Measurements from ENCODE around the gene ZFP3.
"Not testable (repeated sequence)": the region's sequence is repeated elsewhere in the genome, so short reads cannot be mapped to it uniquely, and the experiment has no call there.

The ZFP3 gene

GRCh38 chr17:5123343-5124124 lies 45.3 kb downstream of the ZFP3 start:
- no peak for DNase-seq (ENCODE audit: extremely low read depth in 1 of 2, low read depth in 1 of 2)

GRCh38 chr17:5124125-5124760 lies 46.0 kb downstream of the ZFP3 start:
- not testable (repeated sequence) for DNase-seq (ENCODE audit: extremely low read depth in 1 of 2, low read depth in 1 of 2)

GRCh38 chr17:5124896-5125295 lies 46.6 kb downstream of the ZFP3 start:
- not testable (repeated sequence) for DNase-seq (ENCODE audit: extremely low read depth in 1 of 2, low read depth in 1 of 2)

GRCh38 chr17:5126719-5127488 lies 48.6 kb downstream of the ZFP3 start:
- no peak for DNase-seq (ENCODE audit: extremely low read depth in 1 of 2, low read depth in 1 of 2)

DNA sequence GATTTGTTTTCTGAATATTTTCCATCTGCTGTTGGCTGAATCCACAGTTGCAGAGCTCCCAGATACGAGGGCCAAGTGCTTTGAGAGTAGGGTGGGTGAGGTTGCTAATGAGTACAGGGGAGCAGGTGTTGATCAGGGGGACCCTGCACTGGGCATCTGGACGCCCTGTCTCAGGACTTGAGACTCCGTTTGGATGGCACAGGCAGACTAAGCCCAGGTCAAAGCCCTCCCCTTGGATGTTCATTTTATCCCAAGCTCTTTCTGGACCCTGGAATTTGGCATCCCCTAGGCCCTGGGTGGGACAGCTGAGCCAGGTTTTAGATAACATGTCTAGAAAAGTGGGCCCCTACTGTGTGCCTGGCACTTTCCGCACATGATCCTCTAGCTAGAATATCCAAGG lies 49.6 kb downstream of the ZFP3 start:
- DNase-seq (ENCODE audit: extremely low read depth in 1 of 2, low read depth in 1 of 2), result no peak

- DNase-seq (ENCODE audit: extremely low read depth in 1 of 2, low read depth in 1 of 2), result not testable (repeated sequence)
Measured at GRCh38 chr17:5128387-5128786, 50.1 kb downstream of the ZFP3 start.

DNA sequence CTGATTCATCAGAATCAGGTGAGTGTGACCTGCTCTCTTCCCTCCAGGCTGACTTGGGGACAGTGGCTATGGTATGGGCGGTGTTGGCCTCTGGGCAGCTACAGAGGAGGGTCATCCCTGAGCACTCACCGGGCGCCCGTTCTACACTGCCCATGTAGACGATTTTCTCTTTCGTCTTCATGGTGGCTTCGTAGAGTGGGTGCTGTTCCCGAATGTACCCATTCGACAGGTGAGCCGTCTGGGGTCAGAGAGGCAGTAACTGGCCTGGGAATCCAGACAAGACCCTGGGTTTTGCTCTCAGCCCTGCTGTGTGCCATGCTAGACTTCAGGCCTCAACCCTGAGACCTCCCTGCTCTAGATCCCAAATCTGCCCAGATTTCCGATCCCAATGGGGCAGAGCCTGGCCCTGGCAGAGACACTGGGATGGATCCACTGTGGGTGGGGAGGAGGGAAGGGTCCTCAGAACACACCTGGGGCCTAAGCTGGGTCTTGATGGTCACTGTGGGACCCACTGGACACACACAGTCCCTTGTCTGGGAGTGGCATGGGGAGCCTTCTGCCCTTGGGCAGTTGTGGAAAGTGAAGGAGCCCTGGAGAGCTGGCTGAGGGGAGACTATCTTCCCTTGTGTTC lies 50.8 kb downstream of the ZFP3 start:
- DNase-seq (ENCODE audit: extremely low read depth in 1 of 2, low read depth in 1 of 2), result no peak

GRCh38 chr17:5129770-5130169 lies 51.5 kb downstream of the ZFP3 start:
- not testable (repeated sequence) for DNase-seq (ENCODE audit: extremely low read depth in 1 of 2, low read depth in 1 of 2)

GRCh38 chr17:5130261-5130660 lies 52.0 kb downstream of the ZFP3 start:
- not testable (repeated sequence) for DNase-seq (ENCODE audit: extremely low read depth in 1 of 2, low read depth in 1 of 2)

GRCh38 chr17:5130687-5131086 lies 52.4 kb downstream of the ZFP3 start:
- DNase-seq (ENCODE audit: extremely low read depth in 1 of 2, low read depth in 1 of 2), result not testable (repeated sequence)

DNA sequence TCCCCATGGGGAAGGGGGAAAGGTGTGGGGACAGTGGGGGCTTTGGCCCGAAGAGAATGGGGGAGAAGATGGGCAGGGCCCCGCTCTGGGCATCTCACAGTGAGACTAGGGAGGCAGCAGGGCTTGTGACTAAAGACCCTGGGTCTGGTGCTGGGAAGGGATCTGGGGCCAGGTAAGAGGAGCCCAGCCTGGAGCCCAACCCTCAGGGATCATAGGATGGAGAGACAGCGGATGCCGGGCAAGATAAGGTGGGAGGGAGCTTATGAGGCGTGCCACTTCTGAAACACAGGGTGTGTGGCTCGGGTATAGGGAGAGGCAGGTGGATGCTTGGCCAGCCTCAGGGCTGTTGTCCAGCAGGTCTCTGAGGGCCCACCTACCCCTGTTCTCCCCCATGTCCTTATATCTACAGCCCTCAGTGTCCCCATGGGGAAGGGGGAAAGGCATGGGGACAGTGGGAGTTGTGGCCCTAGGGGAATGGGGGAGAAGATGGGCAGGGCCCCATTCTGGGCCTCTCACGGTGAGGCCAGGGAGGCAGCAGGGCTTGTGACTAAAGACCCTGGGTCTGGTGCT lies 53.0 kb downstream of the ZFP3 start:
- DNase-seq (ENCODE audit: extremely low read depth in 1 of 2, low read depth in 1 of 2), result no peak

- not testable (repeated sequence) for DNase-seq (ENCODE audit: extremely low read depth in 1 of 2, low read depth in 1 of 2)
Measured at GRCh38 chr17:5131799-5132502, 53.7 kb downstream of the ZFP3 start.

DNA sequence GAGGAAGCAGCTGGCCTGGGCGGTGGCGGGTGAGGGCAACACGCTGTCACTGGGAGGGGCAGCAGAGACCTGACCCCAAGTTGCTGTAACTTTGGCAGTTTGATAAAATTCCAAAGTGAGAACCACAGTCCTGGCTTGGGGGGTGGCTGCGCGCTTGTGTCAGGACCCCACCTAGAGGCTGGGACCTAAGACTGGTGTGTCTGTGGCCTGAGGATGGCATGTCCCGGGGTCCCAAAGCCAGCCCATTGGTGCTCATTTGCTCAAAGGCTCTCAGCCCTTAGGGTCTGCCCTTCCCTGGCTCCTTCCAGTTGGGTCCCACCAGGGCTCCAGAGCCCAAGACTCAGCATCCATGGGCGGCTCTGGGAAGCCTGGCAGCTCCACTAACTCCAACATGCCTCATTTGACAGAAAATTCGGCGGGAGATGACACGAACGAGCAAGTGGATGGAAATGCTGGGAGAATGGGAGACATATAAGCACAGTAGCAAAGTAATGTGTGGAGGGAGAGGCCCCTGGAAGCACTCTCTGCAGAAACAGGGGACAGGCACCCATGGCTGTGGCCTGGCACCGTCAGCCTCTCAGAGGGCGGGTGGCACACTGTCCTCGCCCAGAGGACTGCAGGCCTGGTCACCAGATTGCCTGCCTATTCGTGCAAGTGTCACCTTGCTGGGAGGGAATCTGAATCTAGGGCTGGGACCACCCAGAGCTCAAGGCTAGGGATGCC lies 54.4 kb downstream of the ZFP3 start:
- not testable (repeated sequence) for DNase-seq (ENCODE audit: extremely low read depth in 1 of 2, low read depth in 1 of 2)

DNA sequence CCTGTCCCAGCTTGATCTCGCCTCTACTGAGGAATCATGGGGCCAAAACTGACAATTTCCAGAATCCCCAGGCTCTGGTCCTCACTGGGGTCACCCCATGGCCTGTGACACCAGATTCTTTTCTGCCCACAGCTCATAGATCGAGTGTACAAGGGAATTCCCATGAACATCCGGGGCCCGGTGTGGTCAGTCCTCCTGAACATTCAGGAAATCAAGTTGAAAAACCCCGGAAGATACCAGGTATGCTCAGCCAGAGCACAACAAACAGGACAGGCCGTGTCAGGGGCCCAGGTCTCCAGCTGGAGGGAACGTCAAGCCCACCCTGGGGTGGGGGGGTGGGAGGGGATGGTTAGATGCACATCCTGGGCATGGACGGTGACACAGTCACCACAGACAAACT lies 55.0 kb downstream of the ZFP3 start:
- no peak for DNase-seq (ENCODE audit: extremely low read depth in 1 of 2, low read depth in 1 of 2)

- not testable (repeated sequence) for DNase-seq (ENCODE audit: extremely low read depth in 1 of 2, low read depth in 1 of 2)
Measured at GRCh38 chr17:5133961-5134360, 55.7 kb downstream of the ZFP3 start.

DNA sequence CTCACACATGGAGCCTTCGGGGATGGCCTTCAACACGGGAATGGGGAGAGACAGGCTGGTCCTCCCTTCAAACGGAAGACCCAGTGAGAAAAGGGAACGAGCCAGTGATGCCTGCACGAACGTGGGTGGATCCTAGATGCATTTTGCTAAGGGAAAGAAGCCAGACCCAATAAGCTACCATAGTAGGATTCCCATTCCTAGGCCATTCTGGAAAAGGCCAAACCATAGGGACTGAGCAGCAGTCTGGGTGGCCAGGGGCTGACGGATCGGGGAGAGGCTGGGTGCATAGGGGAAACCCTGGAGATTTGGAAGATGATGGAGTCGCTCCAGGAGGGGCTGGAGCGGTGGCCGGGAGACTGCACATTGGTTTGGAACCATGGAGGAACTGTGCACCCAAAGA lies 56.3 kb downstream of the ZFP3 start:
- not testable (repeated sequence) for DNase-seq (ENCODE audit: extremely low read depth in 1 of 2, low read depth in 1 of 2)

GRCh38 chr17:5135131-5135712 lies 57.0 kb downstream of the ZFP3 start:
- not testable (repeated sequence) for DNase-seq (ENCODE audit: extremely low read depth in 1 of 2, low read depth in 1 of 2)

GRCh38 chr17:5135726-5136579 lies 57.7 kb downstream of the ZFP3 start:
- DNase-seq (ENCODE audit: extremely low read depth in 1 of 2, low read depth in 1 of 2), result no peak

Measured in stimulated activated CD8-positive, alpha-beta memory T cell treated with anti-CD3 and anti-CD28 coated beads, Interleukin-7, amount 100 ng/mL, for 48 hours (primary cell).